Neuronal stem cell (in vitro differentiated cells): ENCODE results near the gene CDC16.
"Not testable (repeated sequence)": the region's sequence is repeated elsewhere in the genome, so short reads cannot be mapped to it uniquely, and the experiment has no call there.

Experiments used
- DNase-seq: peaks from one replicate; pipeline ENCODE4 v3.0.0-alpha.2; 2013; ENCODE audit warnings: low spot score
- H2AFZ ChIP-seq: one replicate; pipeline ENCODE4 v1.6.1; 2013; ENCODE audit warnings: mild to moderate bottlenecking, low read length, inconsistent platforms
- H2AK5ac ChIP-seq: 2 replicates; pipeline ENCODE4 v1.6.1; 2013; ENCODE audit warnings: low read depth, mild to moderate bottlenecking, inconsistent platforms, low read length, moderate library complexity, mixed read lengths
- H2BK120ac ChIP-seq: 2 replicates; pipeline ENCODE4 v1.6.1; 2013; ENCODE audit warnings: low read depth, mild to moderate bottlenecking, inconsistent platforms, low read length, moderate library complexity, mixed read lengths
- H2BK12ac ChIP-seq: one replicate; pipeline ENCODE4 v1.6.1; 2013; ENCODE audit warnings: low read length, inconsistent platforms
- H2BK15ac ChIP-seq: 2 replicates; pipeline ENCODE4 v1.6.1; 2013; ENCODE audit warnings: mild to moderate bottlenecking, low read length, inconsistent platforms, mixed read lengths
- H2BK5ac ChIP-seq: one replicate; pipeline ENCODE4 v1.6.1; 2013; ENCODE audit warnings: inconsistent platforms, mild to moderate bottlenecking, low read length, moderate library complexity
- H3K14ac ChIP-seq: one replicate; pipeline ENCODE4 v1.6.1; 2013; ENCODE audit warnings: low read length, inconsistent platforms
- H3K18ac ChIP-seq: 2 replicates; pipeline ENCODE4 v1.6.1; 2013; ENCODE audit warnings: low read length, inconsistent platforms
- H3K23ac ChIP-seq: 2 replicates; pipeline ENCODE4 v1.6.1; 2013; ENCODE audit warnings: low read depth, mild to moderate bottlenecking, mixed read lengths, low read length, inconsistent platforms; ENCODE audit not compliant: poor library complexity
- H3K27ac ChIP-seq: replicated peaks from 3 replicates; pipeline ENCODE4 v1.5.1; 2013; ENCODE audit warnings: low read length, inconsistent platforms
- H3K27me3 ChIP-seq, 3 experiments: 2 replicates each; pipeline ENCODE4 v1.6.1; 2013; ENCODE audit warnings: low read length in 3 of 3, mild to moderate bottlenecking in 2 of 3, inconsistent platforms in 1 of 3, low read depth in 1 of 3, mixed read lengths in 1 of 3, moderate library complexity in 1 of 3; ENCODE audit not compliant: control insufficient read depth in 3 of 3, insufficient read depth in 3 of 3
- H3K36me3 ChIP-seq, 2 donors: replicated peaks in 1 of 2; 2 replicates each; pipeline ENCODE4 v1.6.1; 2013; ENCODE audit warnings: low read length in 2 of 2; ENCODE audit not compliant: control insufficient read depth in 2 of 2, insufficient read depth in 2 of 2
- H3K4ac ChIP-seq: 2 replicates; pipeline ENCODE4 v1.6.1; 2013; ENCODE audit warnings: inconsistent platforms, mild to moderate bottlenecking, low read length, moderate library complexity
- H3K4me1 ChIP-seq, 2 donors: 1 replicate in 1 of 2; 2 replicates in 1 of 2; pipeline ENCODE4 v1.6.1; 2013; ENCODE audit warnings: low read length in 2 of 2, low read depth in 1 of 2; ENCODE audit not compliant: control insufficient read depth in 2 of 2, insufficient read depth in 1 of 2
- H3K4me2 ChIP-seq: one replicate; pipeline ENCODE4 v1.6.1; 2013; ENCODE audit warnings: mild to moderate bottlenecking, low read length, inconsistent platforms; ENCODE audit not compliant: insufficient read depth, poor library complexity, severe bottlenecking
- H3K4me3 ChIP-seq, 2 donors: 2 replicates each; pipeline ENCODE4 v1.5.1; 2013; ENCODE audit warnings: low read length in 2 of 2, mild to moderate bottlenecking in 2 of 2, inconsistent platforms in 1 of 2, moderate library complexity in 1 of 2
- H3K79me1 ChIP-seq: one replicate; pipeline ENCODE4 v1.6.1; 2013; ENCODE audit warnings: low read depth, mild to moderate bottlenecking, inconsistent platforms, low read length, moderate library complexity
- H3K9ac ChIP-seq: one replicate; pipeline ENCODE4 v1.6.1; 2013; ENCODE audit warnings: mild to moderate bottlenecking, low read depth, low read length, inconsistent platforms; ENCODE audit not compliant: poor library complexity
- H3K9me3 ChIP-seq, 2 donors: replicated peaks in 1 of 2; 2 replicates each; pipeline versions ENCODE3 to v1.6.1; 2013; ENCODE audit warnings: low read length in 2 of 2, mild to moderate bottlenecking in 2 of 2, inconsistent platforms in 1 of 2, low read depth in 1 of 2, mixed read lengths in 1 of 2, moderate library complexity in 1 of 2; ENCODE audit not compliant: control insufficient read depth in 2 of 2, insufficient read depth in 1 of 2
- H4K8ac ChIP-seq: one replicate; pipeline ENCODE4 v1.6.1; 2013; ENCODE audit warnings: low read depth, mild to moderate bottlenecking, inconsistent platforms, low read length, moderate library complexity
- H4K91ac ChIP-seq: one replicate; pipeline ENCODE4 v1.6.1; 2013; ENCODE audit warnings: low read length, low read depth, mild to moderate bottlenecking, inconsistent platforms; ENCODE audit not compliant: poor library complexity
- WGBS, 2 donors: extraction: QIAGEN DNeasy Blood & Tissue Kit; methylation state at CpG; one replicate each; pipeline ENCODE4 v1.1.7; 2013; ENCODE audit warnings: missing lambda C conversion rate in 2 of 2, mixed read lengths in 1 of 2; ENCODE audit not compliant: insufficient read length in 2 of 2, insufficient replicate concordance in 1 of 2; ENCODE audit errors: extremely low coverage in 2 of 2; 5-methylcytosine and 5-hydroxymethylcytosine counted together

CDC16 gene

GRCh38 chr13:114261328-114261965 is 26.8 kb downstream of the CDC16 start:
- no peak overlapping the region for H2BK5ac ChIP-seq
- no peak overlapping the region for H2BK15ac ChIP-seq
- H3K27ac ChIP-seq = no peak overlapping the region
- no peaks in the 10 kb centered on the region for H3K9me3 ChIP-seq
- no peak overlapping the region for H3K18ac ChIP-seq
- no peak overlapping the region for H3K14ac ChIP-seq
- no peak overlapping the region for H4K8ac ChIP-seq
- no peaks in the 10 kb centered on the region for H3K27me3 ChIP-seq
- H3K36me3 ChIP-seq = peaks cover 37 to 100% of the 10 kb centered on the region in 2 donors
- H3K23ac ChIP-seq = no peak overlapping the region
- DNase-seq = no peak
- WGBS, 2 donors = no CpG with 5 or more reads among the region's 3 CpGs
- no peak overlapping the region for H2AFZ ChIP-seq
- no peaks in the 10 kb centered on the region for H3K79me1 ChIP-seq
- no peak overlapping the region for H2BK12ac ChIP-seq
- H3K4me1 ChIP-seq = no peaks in the 10 kb centered on the region
- no peak overlapping the region for H2AK5ac ChIP-seq
- no peak overlapping the region for H3K9ac ChIP-seq
- no peak overlapping the region for H3K4ac ChIP-seq
- no peak overlapping the region for H2BK120ac ChIP-seq
- H3K4me3 ChIP-seq = no peak overlapping the region
- H4K91ac ChIP-seq = no peak overlapping the region
- no peak overlapping the region for H3K4me2 ChIP-seq

DNA sequence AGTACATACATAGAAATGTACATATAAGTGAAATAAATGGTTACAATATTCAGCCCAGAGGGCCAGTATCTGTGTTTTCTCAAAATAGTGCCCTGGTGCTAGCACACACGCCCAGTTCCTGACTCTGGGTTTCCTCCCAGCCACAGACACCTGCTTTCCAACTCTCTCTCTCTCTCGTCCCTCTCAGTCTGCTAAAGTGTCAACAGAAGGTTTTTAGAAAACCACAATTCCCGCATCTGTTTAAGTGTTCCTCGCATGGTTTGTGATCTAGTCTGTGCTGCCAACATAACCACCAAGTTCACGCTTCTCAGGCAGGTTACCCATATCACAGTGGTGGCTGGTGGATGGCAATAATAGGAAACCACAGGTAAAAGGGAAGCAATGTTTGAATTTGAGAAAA is 28.9 kb downstream of the CDC16 start:
- Histone ChIP-seq H3K9ac (no peak overlapping the region), H3K79me1 (no peaks in the 10 kb centered on the region), H3K4ac (no peak overlapping the region), H3K27me3 (no peaks in the 10 kb centered on the region), H4K91ac (no peak overlapping the region), H2BK120ac (no peak overlapping the region), H3K27ac (no peak overlapping the region), H4K8ac (no peak overlapping the region), H3K4me1 (no peaks in the 10 kb centered on the region), H3K4me3 (no peak overlapping the region), H2BK5ac (no peak overlapping the region), H3K9me3 (peaks cover 0 to 3% of the 10 kb centered on the region in 2 donors), H3K18ac (no peak overlapping the region), H2AFZ (no peak overlapping the region), H2BK15ac (no peak overlapping the region), H2BK12ac (no peak overlapping the region), H3K4me2 (no peak overlapping the region), H3K14ac (no peak overlapping the region), H3K23ac (no peak overlapping the region), H2AK5ac (no peak overlapping the region), H3K36me3 (peaks cover 44 to 100% of the 10 kb centered on the region in 2 donors)
- DNase-seq = no peak
- no CpG with 5 or more reads among the region's 5 CpGs for WGBS, 2 donors

DNA sequence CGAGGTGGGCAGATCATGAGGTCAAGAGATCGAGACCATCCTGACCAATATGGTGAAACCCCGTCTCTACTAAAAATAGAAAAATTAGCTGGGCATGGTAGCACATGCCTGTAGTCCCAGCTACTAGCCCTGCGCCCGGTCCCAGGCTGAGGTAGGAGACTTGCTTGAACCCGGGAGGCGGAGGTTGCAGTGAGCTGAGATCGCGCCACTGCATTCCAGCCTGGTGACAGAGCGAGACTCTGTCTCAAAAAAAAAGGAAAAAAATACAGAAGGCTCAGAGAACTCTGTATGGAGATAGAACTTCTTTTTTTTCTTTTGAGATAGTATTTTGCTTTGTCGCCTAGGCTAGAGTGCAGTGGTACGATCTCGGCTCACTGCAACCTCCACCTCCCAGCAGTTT is 29.6 kb downstream of the CDC16 start:
- DNase-seq, H3K9me3 ChIP-seq, H2BK15ac ChIP-seq, H2AFZ ChIP-seq, H4K91ac ChIP-seq, H3K9ac ChIP-seq, H3K14ac ChIP-seq, H2AK5ac ChIP-seq, H3K23ac ChIP-seq, H3K18ac ChIP-seq, H2BK5ac ChIP-seq, H4K8ac ChIP-seq, H3K4ac ChIP-seq, H3K27me3 ChIP-seq, H3K4me1 ChIP-seq, H3K4me3 ChIP-seq, H3K27ac ChIP-seq, H2BK12ac ChIP-seq, H3K4me2 ChIP-seq, H3K79me1 ChIP-seq, H2BK120ac ChIP-seq: not testable (repeated sequence)
- WGBS, 2 donors = no CpG with 5 or more reads among the region's 13 CpGs
- peaks cover 47 to 100% of the 10 kb centered on the region in 2 donors for H3K36me3 ChIP-seq

DNA sequence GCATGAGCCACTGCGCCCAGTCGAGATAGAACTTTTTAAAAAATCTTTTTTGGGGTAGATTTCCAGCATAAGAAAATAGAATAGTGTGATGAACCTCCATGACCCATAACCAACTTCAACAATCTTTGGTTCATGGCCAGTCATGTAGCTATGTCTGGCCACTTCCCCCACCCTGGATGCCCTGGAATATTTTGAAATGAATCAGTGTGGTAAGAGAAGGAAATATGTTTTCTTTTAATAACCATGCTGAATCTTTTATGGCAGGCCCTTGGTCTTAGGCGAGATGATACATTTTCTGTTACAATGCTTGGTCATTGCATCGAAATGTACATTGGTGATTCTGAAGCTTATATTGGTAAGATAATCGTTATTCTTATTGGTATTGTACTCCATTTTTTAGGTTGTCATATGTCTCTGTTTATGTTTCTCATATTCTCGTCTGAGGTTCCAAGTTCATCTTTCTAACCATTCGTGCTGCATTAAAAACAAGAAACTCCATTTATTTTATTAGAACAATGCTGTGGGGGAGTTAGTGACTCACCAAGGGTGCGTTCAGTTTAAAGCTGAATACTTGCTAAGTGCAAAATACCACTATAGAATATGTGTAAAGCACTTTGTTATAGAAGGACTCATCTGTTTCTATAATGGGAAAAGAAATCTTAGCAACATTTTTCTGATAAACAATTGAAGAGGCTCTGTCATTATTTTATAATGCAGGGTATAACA is 30.4 kb downstream of the CDC16 start:
- Histone ChIP-seq H3K36me3 (peaks cover 47 to 99% of the 10 kb centered on the region in 2 donors), H3K4me3 (no peak overlapping the region)
- no CpG with 5 or more reads among the region's 8 CpGs for WGBS, 2 donors

More for the DNA sequence above, 30.4 kb downstream of the CDC16 start:
- Histone ChIP-seq H4K8ac (no peak overlapping the region), H3K27ac (no peak overlapping the region), H2BK120ac (no peak overlapping the region), H2BK15ac (no peak overlapping the region), H3K9me3 (peaks cover 3 to 10% of the 10 kb centered on the region in 2 donors), H3K4me2 (no peak overlapping the region), H2BK12ac (no peak overlapping the region), H3K27me3 (no peaks in the 10 kb centered on the region), H3K79me1 (no peaks in the 10 kb centered on the region), H3K4ac (no peak overlapping the region), H3K4me1 (no peaks in the 10 kb centered on the region), H2AK5ac (no peak overlapping the region), H3K23ac (no peak overlapping the region), H4K91ac (no peak overlapping the region), H3K9ac (no peak overlapping the region), H2AFZ (no peak overlapping the region), H3K18ac (no peak overlapping the region), H3K14ac (no peak overlapping the region), H2BK5ac (no peak overlapping the region)
- DNase-seq = no peak
